Hepatocyte (in vitro differentiated cells): Measurements from ENCODE around the gene BLTP3B. TPM values are rescaled to one million over a fixed set of nuclear protein-coding genes. Genes with fewer than 3 reads are reported as not detected.
"Not testable (repeated sequence)": the region's sequence is repeated elsewhere in the genome, so short reads cannot be mapped to it uniquely, and the experiment has no call there.

Source experiments
- DNase-seq: peaks from one replicate; pipeline ENCODE4 v3.0.0-alpha.2; 2016; ENCODE audit warnings: low spot score
- H2AFZ ChIP-seq: fragments of 200-600 bp; sonication (generic); 2 replicates; pipeline ENCODE4 v1.6.0; 2016; ENCODE audit warnings: antibody characterized with exemption, mild to moderate bottlenecking
- H3K27ac ChIP-seq: fragments of 200-600 bp; sonication (generic); 2 replicates; pipeline ENCODE4 v1.5.1; 2016; ENCODE audit warnings: mild to moderate bottlenecking
- H3K27me3 ChIP-seq: fragments of 200-600 bp; sonication (generic); 2 replicates; pipeline ENCODE4 v1.6.1; 2016
- H3K36me3 ChIP-seq: fragments of 200-600 bp; sonication (generic); replicated peaks from 2 replicates; pipeline ENCODE4 v1.5.1; 2016; ENCODE audit warnings: low read depth; ENCODE audit not compliant: insufficient read depth
- H3K4me1 ChIP-seq: fragments of 200-600 bp; sonication (generic); 2 replicates; pipeline ENCODE4 v1.5.1; 2016; ENCODE audit warnings: mild to moderate bottlenecking, moderate library complexity; ENCODE audit not compliant: insufficient read depth
- H3K4me2 ChIP-seq: fragments of 200-600 bp; sonication (generic); 2 replicates; pipeline ENCODE4 v1.6.0; 2016
- H3K4me3 ChIP-seq: fragments of 200-600 bp; sonication (generic); 2 replicates; pipeline ENCODE4 v1.5.1; 2016; ENCODE audit warnings: mild to moderate bottlenecking
- H3K79me2 ChIP-seq: fragments of 200-600 bp; sonication (generic); 2 replicates; pipeline ENCODE4 v1.6.0; 2017; ENCODE audit warnings: mild to moderate bottlenecking
- H3K9me2 ChIP-seq: fragments of 200-600 bp; sonication (generic); replicated peaks from 2 replicates; pipeline ENCODE4 v1.6.0; 2017; ENCODE audit warnings: mild to moderate bottlenecking; ENCODE audit not compliant: insufficient read depth
- H3K9me3 ChIP-seq: fragments of 200-600 bp; sonication (generic); 2 replicates; pipeline ENCODE4 v1.5.1; 2016; ENCODE audit warnings: low read depth, mild to moderate bottlenecking
- H4K20me1 ChIP-seq: fragments of 200-600 bp; sonication (generic); 2 replicates; pipeline ENCODE4 v1.6.0; 2016; ENCODE audit warnings: mild to moderate bottlenecking; ENCODE audit not compliant: insufficient read depth, poor library complexity, severe bottlenecking
- CTCF ChIP-seq: fragments of 200-600 bp; sonication (generic); IDR thresholded peaks from 2 replicates; pipeline ENCODE4 v1.5.1; 2016; ENCODE audit warnings: antibody characterized with exemption, mild to moderate bottlenecking; ENCODE audit not compliant: poor library complexity
- EZH2 ChIP-seq: fragments of 200-600 bp; sonication (generic); IDR thresholded peaks from 2 replicates; pipeline ENCODE4 v1.6.1; 2016; ENCODE audit warnings: antibody characterized with exemption, mild to moderate bottlenecking, borderline replicate concordance
- EZH2phosphoT487 ChIP-seq: fragments of 200-600 bp; sonication (generic); IDR thresholded peaks from one replicate; pipeline ENCODE4 v1.6.1; 2018; ENCODE audit warnings: antibody characterized with exemption, mild to moderate bottlenecking, low read depth, moderate library complexity; ENCODE audit not compliant: unreplicated experiment, severe bottlenecking
- WGBS: methylation state at CpG from one replicate; pipeline ENCODE4 v1.1.6; 2016; ENCODE audit warnings: low lambda C conversion rate; ENCODE audit errors: missing lambda C conversion rate; 5-methylcytosine and 5-hydroxymethylcytosine counted together
- polyA plus RNA-seq: library from polyadenylated mRNA; unstranded; fragments of >200 nt; fragmentation: Nextera tagmentation; extraction: Ambion mirVana; gene quantifications from 2 replicates; pipeline ENCODE4 v1.2.1, GENCODE V29; 2016
- total RNA-seq: library from RNA; depleted of rRNA; stranded (reverse); fragments of >200 nt; gene quantifications from 2 replicates; pipeline ENCODE4 v1.2.3, GENCODE V29; 2014

Gene BLTP3B, protein sequence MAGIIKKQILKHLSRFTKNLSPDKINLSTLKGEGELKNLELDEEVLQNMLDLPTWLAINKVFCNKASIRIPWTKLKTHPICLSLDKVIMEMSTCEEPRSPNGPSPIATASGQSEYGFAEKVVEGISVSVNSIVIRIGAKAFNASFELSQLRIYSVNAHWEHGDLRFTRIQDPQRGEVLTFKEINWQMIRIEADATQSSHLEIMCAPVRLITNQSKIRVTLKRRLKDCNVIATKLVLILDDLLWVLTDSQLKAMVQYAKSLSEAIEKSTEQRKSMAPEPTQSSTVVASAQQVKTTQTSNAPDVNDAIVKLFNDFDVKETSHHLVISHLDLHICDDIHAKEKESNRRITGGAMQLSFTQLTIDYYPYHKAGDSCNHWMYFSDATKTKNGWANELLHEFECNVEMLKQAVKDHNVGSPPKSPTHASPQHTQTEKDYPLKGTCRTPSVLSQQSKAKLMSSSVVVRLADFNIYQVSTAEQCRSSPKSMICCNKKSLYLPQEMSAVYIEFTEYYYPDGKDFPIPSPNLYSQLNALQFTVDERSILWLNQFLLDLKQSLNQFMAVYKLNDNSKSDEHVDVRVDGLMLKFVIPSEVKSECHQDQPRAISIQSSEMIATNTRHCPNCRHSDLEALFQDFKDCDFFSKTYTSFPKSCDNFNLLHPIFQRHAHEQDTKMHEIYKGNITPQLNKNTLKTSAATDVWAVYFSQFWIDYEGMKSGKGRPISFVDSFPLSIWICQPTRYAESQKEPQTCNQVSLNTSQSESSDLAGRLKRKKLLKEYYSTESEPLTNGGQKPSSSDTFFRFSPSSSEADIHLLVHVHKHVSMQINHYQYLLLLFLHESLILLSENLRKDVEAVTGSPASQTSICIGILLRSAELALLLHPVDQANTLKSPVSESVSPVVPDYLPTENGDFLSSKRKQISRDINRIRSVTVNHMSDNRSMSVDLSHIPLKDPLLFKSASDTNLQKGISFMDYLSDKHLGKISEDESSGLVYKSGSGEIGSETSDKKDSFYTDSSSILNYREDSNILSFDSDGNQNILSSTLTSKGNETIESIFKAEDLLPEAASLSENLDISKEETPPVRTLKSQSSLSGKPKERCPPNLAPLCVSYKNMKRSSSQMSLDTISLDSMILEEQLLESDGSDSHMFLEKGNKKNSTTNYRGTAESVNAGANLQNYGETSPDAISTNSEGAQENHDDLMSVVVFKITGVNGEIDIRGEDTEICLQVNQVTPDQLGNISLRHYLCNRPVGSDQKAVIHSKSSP (N-terminal part only)
- total RNA-seq, result 30.1 and 31.8 TPM in 2 replicates
- 6.0 and 11.0 TPM in 2 replicates for polyA plus RNA-seq

DNA sequence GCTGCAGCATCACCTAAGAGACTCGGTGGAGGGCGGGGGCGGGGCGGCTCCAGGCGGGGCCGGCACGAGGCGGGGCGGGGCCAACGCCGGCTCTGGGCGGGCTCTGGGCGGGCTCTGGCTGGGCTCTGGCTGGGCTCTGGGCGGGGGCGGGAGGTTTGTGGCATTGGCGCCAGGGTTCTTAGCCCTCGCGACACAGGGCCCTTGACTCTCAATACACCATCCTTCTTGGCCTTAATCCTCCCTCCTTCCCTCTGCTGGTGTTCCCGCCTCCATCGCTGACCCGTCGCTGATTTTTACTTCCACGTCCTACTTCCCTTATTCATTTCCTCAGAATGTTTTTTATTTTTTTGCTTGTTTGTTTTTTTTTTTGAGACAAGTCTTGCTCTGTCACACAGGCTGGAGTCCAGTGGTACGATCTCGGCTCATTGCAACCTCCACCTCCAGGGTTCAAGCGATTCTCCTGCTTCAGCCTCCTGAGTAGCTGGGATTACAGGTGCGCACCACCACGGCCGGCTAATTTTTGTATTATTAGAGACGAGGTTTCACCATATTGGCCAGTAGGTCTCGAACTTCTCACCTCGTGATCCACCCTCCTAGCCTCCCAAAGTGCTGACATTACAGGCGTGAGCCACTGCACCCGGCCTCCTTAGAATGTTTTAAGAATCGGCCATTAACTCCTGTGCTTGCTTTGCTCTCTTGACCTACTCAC is at the start of gene BLTP3B:
Gene BLTP3B, minus strand, starts transcription at position 24 of the 709 bp plus-strand sequence. CDS start 239 bp downstream, outside the sequence.
- H3K4me1 ChIP-seq, result peaks cover 9% of the 10 kb centered on the region
- peak within 1 kb of the TSS; percentile 98 for H3K4me3 ChIP-seq
- no peaks in the 10 kb centered on the region for H3K27me3 ChIP-seq
- H3K9me3 ChIP-seq, result no peaks in the 10 kb centered on the region
- 45% methylated on average over 21 of the region's 35 CpGs for WGBS
- H3K36me3 ChIP-seq, result no peaks in the 10 kb centered on the region
- H3K4me2 ChIP-seq, result peak within 1 kb of the TSS; percentile 80
- H4K20me1 ChIP-seq, result peaks cover 9% of the 10 kb centered on the region
- H3K9me2 ChIP-seq, result no peaks in the 10 kb centered on the region
- peaks cover 47% of the 10 kb centered on the region for H3K79me2 ChIP-seq
- peak within 1 kb of the TSS; percentile 100 for H3K27ac ChIP-seq
- DNase-seq, result peak; percentile 96
- TF ChIP-seq CTCF, result no peak
- no peak for TF ChIP-seq EZH2phosphoT487
- no peak for TF ChIP-seq EZH2
- H2AFZ ChIP-seq, result peak within 1 kb of the TSS; percentile 98

DNA sequence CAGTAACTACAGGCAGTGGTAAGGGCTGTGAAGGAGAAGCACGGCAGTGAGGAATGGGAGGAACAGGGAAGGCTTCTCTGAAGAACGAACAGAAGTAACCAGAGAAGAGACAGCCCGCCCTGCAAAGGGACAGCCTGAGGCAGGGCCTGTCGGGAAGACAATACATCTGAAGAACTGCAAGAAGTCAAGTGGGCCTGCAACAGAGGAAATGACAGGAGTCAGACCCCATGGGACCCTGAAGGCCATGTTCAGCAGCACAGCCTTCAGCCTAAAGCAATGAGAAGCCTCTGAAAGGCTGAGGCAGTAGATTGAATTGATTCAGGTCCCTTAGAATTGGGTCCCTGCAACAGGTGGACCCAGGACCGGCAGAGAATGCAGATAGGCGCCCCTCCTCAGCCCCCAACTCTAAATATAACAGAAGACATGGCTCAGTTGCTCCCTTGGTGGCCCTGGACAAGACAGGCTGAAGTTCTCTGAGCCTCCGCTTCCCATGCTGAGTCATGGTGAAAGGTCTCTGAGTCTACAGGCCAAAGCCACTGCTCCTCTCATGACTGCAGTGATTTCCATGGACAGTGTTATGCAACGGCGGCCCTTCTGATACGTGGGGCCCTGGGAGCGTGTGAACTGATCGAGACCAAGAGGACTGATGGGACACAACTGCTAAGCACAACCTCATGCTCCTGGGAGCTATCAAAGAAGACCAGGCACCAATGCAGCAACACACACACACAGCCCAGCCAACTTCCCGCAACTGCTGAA is 47.1 kb upstream of the BLTP3B start:
- H3K9me2 ChIP-seq, result no peaks in the 10 kb centered on the region
- WGBS, result 86% methylated on average over 13 of the region's 13 CpGs
- H4K20me1 ChIP-seq, result no peaks in the 10 kb centered on the region
- no peak overlapping the region for H2AFZ ChIP-seq
- TF ChIP-seq CTCF (no peak), EZH2phosphoT487 (no peak), EZH2 (no peak)
- H3K4me3 ChIP-seq, result no peak overlapping the region
- no peaks in the 10 kb centered on the region for H3K27me3 ChIP-seq
- H3K4me2 ChIP-seq, result no peak overlapping the region
- no peaks in the 10 kb centered on the region for H3K4me1 ChIP-seq
- H3K79me2 ChIP-seq, result peaks cover 5% of the 10 kb centered on the region
- H3K36me3 ChIP-seq, result no peaks in the 10 kb centered on the region
- no peak for DNase-seq
- H3K9me3 ChIP-seq, result no peaks in the 10 kb centered on the region
- H3K27ac ChIP-seq, result no peak overlapping the region

- not testable (repeated sequence) for H3K4me3 ChIP-seq, DNase-seq, H2AFZ ChIP-seq, H3K4me2 ChIP-seq, H3K4me1 ChIP-seq, H3K27ac ChIP-seq, H3K27me3 ChIP-seq, H4K20me1 ChIP-seq, H3K9me3 ChIP-seq, H3K79me2 ChIP-seq, H3K36me3 ChIP-seq, H3K9me2 ChIP-seq
- 98% methylated on average over 11 of the region's 11 CpGs for WGBS
Observed at GRCh38 chr12:100188888-100189635, 46.4 kb upstream of the BLTP3B start.
